VCaP (cell line): ENCODE results near the gene RBFOX1.

Experiments
- H3K27ac ChIP-seq: fragments of 450-650 bp; 2 replicates; pipeline ENCODE4 v1.5.1; 2017
- TF ChIP-seq, protein P1 (sequence below): fragments of 450-650 bp; conservative IDR thresholded peaks from 2 replicates; pipeline ENCODE4 v1.5.1; 2017; ENCODE audit warnings: mild to moderate bottlenecking, moderate library complexity

Gene RBFOX1

GRCh38 chr16:7456211-7456610 lies 123.6 kb downstream of the RBFOX1 start:
- H3K27ac ChIP-seq, result no peak overlapping the region
- TF ChIP-seq, protein P1, sequence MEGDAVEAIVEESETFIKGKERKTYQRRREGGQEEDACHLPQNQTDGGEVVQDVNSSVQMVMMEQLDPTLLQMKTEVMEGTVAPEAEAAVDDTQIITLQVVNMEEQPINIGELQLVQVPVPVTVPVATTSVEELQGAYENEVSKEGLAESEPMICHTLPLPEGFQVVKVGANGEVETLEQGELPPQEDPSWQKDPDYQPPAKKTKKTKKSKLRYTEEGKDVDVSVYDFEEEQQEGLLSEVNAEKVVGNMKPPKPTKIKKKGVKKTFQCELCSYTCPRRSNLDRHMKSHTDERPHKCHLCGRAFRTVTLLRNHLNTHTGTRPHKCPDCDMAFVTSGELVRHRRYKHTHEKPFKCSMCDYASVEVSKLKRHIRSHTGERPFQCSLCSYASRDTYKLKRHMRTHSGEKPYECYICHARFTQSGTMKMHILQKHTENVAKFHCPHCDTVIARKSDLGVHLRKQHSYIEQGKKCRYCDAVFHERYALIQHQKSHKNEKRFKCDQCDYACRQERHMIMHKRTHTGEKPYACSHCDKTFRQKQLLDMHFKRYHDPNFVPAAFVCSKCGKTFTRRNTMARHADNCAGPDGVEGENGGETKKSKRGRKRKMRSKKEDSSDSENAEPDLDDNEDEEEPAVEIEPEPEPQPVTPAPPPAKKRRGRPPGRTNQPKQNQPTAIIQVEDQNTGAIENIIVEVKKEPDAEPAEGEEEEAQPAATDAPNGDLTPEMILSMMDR, result no peak

DNA sequence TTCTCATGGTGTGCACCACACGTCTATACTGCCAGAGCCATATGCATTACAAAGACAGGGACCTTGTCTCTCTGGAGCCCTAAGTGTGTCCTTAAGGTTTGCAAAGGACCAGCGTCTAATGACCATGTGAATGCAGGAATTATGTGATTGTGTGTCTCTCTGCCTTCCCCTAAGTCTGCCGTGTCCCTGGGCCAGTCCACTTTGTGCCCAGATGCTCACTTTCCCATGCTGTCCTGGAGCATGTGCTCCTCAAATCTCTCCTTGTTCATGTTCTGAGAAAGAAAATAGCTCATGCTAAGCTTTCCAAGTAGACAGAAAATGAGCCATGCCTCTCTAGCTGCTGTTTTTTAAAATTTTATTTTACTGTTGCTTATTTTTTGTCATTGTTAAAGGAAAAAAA lies 125.5 kb downstream of the RBFOX1 start:
- TF ChIP-seq, protein P1, result no peak
- H3K27ac ChIP-seq, result no peak overlapping the region

DNA sequence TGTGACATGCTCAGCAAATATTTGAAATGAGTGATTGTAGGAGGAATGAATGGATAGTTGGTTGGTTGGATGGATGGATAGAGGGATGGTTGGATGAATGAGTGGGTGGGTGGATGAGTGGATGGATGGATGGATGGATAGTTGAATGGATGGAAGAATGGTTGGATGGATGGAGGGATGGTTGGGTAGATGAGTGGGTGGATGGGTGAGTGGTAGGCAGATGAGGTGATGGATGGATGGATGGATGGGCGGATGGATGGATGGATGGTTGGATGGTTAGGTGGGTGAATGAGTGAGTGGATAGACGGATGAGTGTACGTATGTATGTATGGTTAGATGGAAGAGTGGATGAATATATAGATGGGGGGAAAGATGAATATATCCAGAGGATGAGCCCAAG lies 137.7 kb downstream of the RBFOX1 start:
- H3K27ac ChIP-seq, result no peak overlapping the region
- TF ChIP-seq, protein P1, result no peak

- H3K27ac ChIP-seq, result no peak overlapping the region
Measured at GRCh38 chr16:7471268-7471667, 138.6 kb downstream of the RBFOX1 start.

GRCh38 chr16:7482032-7482431 lies 149.4 kb downstream of the RBFOX1 start:
- TF ChIP-seq, protein P1, result no peak
- H3K27ac ChIP-seq, result no peak overlapping the region

More at GRCh38 chr16:7471268-7471667, 138.6 kb downstream of the RBFOX1 start:
- TF ChIP-seq, protein P1, result no peak

DNA sequence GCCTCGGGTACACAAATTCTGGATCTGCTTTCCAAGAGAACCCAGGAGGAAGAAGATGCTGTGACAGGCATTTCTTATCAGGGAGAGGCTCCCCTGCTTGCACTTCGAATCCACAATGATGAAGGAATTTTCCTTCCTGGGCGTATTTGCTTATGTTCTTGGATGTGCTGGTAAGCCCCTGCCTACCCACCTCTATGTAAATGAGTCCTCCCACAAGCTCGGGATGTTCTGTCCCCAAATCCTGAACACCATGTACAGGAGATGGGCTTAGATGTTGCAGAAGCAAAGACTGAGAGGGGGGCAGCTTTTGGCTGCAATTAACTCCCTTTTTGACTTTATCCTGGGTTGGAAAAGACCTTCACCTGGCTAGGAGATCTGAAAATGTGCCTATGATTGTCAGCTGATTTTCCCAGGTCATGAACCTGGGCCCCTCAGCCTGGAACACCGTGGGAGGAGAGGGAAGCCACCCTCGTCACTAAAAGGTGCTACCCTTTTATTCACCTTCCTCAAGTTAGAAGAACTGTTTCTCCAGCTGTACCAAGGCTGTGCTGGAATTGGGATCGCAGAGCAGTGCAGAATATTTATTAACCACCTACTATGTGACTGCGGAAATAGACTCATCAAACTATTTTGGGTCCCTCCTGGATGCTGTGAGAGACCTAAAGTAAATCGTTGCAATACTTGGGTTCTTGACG lies 150.1 kb downstream of the RBFOX1 start:
- TF ChIP-seq, protein P1, result no peak
- no peak overlapping the region for H3K27ac ChIP-seq

GRCh38 chr16:7487574-7488323 lies 155.1 kb downstream of the RBFOX1 start:
- no peak overlapping the region for H3K27ac ChIP-seq
- TF ChIP-seq, protein P1, result no peak
